Measurements from ENCODE around the gene RNU6-1.

The RNU6-1 gene

DNA sequence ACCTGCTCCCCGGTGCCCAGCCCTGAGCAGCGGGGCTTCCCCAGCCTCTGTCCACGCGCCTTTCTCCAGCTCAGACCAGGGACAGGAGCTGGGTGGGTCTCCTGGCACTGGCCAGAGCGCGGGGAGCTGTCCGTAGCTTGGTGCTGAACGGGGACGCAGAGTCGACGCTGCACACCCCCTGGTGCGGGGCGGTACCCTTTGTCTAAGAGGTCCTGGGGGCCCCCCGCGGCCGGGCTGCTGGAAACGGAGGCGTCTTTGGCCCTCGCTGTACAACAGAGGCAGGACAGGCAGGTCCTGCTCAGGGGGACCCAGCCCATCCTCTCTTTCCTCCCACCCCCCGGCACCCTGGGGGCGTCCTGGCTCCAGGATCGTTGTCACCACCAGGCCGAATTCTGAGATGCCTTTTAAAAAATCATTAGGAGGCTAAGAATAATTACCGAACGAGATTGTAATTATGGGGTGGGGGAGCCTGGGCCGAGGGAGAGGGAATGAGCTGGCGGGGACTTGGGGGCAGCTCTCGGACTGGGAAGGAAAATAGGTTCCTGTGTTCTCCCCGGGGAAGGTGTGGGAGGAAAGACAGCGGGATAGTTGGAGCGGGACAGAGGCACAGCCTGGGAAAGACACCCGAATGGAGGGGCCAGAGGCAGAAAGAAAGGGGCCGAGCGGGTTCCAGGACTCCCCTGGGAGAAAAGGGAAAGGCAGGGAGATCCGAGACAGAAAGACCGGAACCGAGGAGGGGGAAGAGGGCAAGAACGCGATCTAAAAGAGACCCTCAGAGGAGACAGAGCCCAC is 18.7 kb downstream of the RNU6-1 start:
- DNase-seq = peak; percentile 41 to 51

DNA sequence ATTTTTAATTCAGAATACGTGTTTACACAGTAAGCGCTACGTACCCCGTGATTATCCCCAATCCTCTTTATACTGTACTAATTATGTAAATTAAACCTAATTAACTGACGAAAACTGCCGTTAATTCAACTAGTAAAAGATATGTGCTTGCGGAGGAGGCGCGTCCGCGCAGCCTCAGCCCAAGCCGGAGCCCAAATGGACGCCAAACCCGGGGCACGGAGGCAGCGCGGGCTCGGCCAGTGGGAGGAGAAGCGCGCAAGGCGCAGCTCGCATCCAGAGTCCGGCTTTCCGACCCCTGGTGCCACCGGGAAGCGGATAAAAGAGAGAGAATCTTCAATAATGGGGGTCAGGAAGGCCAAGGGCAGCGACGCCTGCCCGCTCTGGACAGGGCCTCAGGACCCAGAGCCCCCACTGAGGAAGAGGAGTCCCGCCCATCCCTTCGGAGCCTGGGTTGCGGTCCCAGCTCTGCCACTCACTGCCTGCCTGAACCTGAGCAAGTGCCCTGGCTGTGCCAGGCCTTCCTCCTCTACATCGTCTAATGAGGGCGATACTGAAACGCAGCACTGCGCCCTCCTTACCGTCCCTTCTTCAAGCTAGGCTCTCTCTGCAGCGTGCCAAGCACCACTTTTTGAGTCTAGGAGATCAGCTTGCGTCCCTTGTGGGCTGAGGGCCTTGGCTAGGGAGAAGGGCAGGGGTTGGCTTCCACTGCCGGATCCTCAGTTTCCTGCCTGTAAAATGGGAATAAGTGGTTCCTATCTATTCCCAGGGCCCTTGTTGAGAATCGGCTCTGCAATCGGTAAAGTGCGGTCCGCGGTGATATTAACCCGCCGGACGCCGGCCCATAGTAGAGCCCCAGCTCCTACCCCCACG is 19.5 kb downstream of the RNU6-1 start:
- DNase-seq = no peak

DNA sequence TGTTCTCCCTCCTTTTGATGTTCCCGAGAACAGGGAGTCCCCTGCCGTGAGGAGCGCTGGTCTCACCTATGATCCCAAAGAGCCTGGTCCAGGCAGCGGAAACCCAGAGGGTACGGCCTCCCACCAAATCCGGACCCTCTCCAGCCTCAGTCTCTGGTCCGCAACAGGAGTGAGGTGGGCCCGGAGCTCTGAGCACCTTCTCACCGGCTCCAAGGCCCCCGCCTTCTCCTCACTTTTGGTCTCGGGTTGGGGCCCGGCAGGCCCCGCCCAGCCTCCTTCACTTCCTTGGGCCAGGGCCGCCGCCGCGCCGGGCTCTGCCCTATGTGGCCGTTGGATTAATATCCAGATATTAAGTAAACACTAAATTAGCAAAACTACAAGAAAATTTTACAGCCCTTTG is 20.2 kb downstream of the RNU6-1 start:
- DNase-seq = no peak

DNA sequence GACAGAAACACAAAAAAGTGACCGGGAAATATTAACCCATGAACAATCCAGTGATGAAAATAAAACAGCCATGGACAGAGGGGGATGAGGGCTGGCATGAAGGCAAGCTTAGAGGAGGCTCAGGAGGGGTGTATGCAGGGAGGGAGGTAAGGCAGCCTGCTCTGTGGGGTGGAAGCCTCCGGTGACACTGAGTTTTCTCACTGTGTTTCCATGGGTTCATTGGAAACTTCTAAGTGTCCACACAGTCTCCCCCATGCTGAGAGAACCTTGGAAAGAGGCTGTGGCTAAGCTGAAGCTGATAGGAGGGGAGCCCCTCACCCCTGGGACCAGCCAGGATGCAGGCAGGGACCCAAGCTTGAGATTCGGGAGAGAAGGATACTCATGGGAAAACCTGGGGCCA is 21.4 kb downstream of the RNU6-1 start:
- DNase-seq = no peak

DNA sequence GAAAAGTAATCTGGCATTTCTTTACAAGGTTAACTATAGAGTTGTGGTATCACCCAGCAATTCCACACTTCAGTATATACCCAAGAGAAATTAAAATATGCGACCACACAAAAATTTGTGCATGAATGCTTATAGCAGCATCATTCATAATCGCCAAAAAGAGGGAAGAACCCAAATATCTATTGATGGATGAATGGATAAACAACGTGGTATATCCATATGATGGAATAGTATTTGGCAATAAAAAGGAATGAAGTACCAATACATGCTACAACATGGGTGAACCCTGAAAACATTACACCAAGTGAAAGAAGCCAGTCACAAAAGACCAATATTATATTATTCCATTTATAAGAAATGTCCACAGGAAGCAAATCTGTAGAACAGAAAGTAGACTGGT is 23.2 kb downstream of the RNU6-1 start:
- no peak for DNase-seq

DNA sequence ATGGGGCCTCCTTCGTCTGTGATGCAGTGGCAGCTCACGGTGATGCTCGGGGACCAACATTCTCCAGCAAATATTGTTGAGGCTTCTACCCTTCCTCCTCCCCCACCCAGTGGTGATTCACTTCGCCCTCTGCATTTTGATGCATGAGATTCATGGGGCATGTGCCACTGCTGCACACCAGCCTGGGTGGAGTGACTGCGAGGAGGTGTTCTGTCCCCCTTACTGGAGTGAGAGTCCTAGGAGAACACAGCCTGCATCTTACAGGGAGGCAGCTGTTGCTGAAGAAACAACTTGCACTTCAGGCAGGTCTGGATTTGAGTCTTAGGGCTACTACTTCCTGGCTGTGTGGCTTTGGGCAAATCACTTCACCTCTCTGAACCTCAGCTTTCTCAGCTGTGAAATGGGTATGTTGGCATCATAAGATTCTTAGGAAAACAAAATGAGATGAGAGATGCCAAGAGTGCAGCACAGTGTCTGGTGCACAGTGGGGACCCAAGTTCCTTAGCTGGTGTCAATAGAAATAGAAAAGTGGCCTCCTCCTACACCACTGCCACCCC is 24.7 kb downstream of the RNU6-1 start:
- DNase-seq = no peak

DNA sequence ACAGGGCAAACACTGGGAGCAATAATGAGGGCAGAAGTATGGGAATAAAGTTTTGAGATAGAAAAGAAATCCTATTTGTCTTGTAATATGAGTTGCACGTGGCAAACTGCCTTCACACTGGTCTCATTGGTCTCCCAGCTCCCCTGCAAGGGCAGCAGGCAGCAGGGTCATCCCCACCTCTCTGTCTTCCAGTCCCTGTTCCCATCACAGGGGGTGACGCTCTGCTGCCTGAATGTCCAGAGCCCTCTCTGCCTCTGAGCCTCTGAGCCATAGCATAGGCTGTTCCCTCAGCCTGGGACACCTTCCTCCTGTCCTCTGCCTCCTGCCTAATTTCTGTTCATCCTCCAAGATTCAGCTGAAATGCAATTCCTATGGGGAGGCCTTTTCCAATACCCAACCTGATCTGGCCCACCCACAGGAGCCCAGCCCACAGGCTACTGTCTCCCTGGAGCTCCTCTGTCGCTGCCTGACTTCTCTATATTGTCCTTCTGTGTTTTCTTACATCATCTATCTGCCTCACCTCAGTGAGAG is 26.7 kb downstream of the RNU6-1 start:
- DNase-seq = no peak

DNA sequence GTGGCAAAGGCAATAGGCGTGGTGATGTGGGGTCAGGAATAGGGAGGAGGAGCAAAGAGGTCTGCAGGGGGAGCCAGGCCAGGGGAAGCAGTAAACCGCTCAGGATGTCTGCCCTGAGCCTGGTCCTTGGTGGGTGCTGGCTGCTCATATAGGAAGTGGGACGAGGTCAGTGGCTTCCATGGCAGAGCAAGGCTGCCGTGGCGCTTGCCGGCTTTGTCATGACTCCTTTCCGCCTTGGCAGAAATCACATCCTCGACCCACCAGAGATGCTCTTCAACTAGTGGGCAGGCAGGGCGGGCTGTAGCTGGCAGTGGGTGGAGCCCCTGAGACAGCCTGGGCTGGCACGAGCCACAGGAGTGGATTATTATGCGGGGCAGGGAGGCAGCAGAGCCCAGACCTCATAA is 27.6 kb downstream of the RNU6-1 start:
- DNase-seq = no peak

DNA sequence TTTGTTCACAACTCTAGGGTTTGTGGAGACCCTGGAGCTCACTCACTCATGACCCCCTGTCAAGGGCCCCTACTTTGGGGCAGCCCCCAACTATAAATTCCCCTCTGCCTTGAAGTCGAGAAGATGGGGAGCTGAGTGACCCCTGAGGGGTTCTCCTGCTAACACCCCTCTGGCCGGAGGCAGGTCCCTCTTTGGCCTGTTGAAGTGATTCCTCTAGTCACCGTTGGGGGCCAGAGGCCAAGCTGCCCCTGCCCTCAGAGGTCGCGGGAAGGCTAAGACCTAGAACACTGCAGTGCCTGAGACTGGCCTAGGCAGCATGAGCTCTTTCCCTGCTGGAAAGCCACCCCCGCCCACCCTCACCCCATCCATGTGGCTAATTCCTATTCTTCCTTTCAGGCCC is 30.0 kb downstream of the RNU6-1 start:
- DNase-seq = no peak

DNA sequence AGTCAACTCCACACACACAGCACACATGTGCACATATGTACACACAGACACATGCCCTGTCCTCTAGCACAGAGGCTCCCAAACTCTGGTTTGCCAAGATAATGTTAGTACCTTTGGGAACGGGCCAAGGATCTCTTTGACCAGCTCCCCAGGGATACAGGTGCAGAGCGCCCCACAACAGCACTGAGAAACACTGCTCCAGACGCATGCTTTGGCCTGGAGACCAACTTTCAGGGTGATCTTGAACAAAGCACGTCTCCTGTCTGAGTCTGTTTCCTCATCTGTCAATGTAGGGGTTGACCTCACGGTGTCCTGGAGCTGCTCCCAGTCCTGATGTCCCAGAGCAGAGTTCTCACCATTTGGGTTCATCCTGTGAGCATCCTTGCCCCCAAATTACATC is 30.4 kb downstream of the RNU6-1 start:
- DNase-seq = no peak

DNA sequence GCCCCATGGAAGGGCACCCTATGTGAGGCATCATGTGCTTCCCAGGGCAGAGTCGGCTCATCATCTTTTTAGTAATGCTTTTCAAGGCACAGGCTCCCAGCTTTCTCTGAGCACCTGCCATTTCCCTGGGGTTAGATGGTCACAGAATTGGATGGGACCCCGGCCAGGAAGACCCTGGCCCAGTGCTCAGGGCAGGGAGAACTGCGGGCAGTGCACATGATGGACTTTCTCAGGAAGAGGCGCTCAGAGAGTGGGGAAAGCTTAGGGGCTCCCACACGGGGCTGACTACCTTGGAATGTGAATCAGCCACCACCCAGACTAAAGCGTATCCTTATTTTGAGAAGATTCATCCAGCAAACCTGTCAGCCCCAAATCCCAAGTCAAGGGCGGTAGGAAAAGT is 31.0 kb downstream of the RNU6-1 start:
- DNase-seq = no peak

DNA sequence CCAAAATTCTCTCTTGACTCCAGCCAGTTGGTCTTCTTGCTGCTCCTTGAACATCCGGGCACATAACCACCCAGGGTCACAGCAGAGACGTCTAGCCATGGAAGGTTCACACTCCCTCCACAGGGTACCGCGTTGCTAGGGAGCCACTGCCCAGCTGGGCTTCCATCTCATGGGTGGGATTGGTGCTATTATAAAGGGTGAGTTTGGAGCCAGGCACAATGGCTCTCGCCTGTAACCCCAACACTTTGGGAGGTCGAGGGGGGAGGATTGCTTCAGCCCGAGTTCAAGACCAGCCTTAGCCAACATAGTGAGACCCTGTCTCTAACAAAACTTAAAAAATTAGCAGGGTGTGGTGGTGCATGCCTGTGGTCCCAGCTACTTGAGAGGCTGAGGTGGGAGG is 32.0 kb downstream of the RNU6-1 start:
- no peak for DNase-seq

DNA sequence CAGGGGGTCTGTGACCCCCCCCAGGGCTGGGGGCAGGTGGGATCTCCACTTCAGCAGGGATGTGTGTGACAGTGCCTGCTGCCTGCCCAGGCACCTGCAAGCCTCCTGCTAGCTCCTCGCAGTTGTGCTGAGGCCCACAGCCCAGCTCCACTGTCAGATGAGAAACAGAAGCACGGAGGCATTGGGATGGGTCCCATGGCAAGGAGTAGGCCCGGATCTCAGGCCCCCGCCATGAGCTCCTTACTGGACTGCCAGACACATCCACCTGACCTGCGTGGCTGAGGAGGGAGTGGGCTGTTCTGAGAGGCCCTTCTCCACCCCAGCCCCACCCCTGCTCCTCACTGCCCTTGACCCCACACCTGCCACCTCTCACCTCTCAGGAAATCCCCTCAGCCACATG is 32.7 kb downstream of the RNU6-1 start:
- DNase-seq = no peak

DNA sequence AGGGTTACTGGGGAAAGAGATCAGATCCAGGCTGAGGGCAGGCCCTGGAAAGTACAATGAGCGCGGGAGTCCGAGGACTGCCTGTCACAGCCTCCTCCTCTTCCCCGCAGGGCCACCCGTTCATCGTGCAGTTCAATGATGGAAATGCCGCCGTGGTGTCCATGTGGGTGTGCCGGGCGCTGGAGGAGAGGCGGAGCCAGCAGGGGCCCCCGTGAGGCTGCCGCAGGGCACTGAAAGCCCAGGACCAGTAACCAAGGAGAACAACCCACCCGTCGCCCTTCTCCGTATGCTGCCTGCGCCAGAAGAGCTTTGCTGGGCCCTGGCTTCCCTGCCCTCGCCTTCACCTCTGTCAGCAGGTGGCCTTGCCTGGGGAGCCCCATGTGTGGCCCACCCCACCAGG is 33.3 kb downstream of the RNU6-1 start:
- DNase-seq = no peak

DNA sequence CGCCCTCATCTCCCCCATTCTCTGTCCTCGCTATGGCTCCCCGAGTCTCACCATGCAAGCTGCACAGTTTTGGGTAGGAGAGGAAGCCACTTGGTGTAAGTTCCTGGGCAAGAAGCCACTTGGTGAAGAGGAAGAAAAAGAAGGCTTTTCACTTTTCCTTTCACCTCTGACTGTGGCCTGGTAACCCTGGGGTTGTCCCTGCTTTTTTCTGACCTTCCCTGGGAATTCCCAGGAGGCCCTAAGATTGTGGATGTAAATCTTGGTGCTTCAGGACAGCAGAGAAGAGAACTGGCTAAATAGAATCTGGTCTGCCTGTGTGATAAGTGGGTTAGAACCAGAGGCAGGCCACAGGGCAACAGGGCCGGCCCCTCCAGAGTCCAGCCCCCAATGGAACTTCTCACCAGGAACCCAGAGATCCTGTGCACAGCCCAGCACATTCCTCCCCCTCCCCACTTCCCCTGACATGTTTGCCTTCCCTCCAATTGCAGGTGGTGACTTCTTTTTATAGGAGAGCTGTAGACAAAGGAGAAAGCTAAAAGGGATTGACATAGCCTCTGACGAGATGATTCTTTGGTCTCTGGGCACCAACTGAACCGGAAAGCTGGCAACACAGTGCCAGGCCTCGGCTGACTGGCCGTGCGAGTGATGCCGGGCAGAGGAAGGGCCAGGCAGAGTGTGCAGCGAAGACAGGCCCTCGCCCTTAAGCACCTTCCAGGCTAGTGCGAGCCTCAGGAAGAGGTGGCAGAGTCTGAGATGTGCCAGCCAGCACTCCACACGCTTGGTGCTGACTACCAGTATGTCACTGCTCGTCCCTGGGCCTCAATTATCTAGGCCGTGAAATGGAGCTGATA is 34.0 kb downstream of the RNU6-1 start:
- DNase-seq = no peak

DNA sequence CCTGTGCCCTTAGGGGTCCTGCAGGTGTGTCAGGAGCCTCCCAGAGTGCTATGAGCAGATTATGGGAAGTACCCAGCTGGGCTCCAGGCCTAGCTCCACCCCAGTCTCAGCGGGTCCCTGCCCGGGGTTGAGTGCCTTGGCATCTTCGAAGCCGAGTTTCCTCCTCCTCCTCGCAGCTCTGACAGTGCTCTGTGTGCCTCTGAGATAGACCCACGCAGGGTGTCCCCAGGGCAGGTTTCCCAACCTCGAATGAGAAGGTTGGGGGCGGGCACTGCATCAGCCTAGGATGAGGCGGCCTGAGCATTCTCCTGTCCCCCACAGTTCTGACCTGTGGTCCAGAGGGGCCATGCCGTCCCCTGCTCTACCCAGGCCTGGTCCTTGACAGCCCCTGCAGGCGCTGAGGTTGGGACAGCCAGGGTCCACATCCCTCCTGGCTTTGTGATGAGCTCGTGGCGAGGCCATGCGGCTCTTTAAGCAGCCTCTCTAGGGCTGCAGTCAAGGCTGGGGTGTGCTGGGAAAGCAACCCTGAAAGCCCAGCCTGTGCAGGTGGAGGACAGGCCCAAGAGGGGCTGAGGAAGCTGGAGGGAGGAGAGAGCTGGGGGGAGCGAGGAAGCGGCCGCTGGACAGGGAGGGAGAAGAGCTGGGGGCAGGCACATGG is 34.7 kb downstream of the RNU6-1 start:
- no peak for DNase-seq

DNA sequence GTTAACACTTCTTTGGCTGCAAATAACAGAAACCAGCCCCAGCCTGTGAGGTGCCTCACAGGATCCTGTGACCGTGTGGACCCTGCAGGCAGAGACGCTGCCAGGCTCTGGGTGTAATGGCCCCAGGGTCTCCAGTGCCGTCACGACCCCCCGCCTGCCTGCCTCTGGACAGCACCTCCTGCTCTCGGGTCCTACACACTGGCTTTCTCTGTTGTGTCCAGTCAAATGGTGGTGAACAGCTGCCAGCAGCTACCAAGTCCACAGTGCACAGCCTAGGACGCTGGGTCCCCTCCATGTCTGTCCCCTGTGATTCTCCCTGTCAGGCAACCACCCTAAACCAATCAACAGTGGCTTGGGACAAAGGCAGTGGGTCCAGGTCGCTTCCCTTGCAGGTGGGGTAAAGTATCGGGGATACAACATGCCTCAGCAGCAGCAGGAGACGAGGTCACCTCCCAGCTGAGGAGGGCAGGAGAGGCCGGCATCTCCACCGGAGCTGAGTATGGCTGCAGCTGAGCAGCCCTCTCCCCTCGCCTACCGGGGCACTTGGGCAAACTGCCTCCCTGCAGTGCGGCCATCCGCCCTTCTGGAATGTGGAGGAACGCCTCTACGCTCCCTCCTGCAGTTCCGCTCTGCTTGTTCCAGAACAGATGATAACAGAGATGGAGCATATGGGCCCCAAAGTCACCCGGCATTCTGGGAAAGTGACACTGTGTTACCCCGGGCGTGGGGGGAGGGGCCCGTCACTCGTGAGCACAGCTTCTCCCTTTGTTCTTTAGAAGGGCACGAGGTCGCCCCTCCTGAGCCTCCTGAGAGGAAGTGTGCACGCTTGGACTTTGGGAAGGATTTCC is 35.6 kb downstream of the RNU6-1 start:
- DNase-seq = no peak

DNA sequence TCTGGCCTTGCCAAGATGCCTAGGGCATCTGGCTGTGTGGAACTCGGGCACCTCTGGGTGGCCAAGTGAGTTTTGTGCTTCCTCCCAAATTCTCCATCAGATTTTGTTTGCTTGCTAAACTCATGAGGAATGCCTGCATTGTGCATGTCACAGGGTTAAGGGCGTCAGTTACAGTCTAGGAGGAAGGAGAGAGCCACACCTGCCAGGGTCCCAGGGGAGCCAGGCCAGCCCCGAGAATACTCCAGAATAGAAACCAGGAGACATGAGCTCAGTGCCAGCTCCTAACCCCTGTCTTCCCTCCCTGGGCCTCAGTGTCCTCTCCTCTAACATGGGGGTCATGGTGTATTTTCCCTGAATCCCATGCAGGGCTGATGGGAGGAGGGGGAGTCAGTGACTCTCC is 36.5 kb downstream of the RNU6-1 start:
- DNase-seq = no peak

DNA sequence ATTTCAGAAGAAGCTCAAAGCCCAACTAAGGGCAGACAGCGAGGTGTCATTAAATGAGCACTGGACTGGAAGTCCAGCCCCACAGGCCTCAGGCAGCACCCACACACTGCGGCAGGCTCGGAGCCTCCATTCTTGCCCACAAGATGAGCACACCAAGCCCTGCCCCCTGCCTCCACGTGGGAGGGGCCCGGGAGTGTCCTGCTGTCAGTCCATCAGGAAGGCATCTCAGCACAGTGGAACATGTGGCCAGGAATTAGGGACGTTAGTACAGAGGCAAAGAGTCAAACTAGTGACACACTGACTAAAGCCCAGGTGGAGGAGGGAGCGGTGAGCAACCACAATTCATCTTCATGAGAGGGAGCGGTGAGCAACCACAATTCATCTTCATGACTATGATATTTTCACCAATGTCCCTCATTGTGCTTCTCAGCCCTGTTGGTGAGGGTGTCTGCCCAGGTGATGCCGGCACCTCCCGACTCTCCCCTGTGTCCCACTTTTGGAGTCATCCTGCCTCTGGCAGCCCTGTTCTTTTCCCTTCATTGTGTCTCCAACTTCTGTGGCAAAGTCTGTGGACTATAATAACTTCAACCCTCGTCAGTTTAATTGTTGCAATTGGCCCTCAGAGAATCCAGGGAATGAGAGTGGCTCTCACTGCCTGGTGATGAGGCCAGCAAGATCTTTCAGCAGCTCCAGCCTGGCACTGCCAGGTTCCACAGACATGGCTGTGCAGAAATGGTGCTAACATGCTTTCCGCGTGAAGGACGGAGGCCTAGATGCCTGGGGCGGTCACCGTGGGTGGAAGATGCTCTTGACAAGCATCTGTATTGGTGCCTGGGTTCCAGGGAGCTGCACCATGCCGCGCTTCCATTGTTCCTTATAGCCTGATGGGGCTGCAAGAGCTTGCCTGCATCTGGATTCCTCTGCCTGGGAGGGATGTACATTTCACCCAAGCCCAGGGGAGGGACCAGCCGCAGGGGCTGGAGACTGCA is 37.6 kb downstream of the RNU6-1 start:
- no peak for DNase-seq

DNA sequence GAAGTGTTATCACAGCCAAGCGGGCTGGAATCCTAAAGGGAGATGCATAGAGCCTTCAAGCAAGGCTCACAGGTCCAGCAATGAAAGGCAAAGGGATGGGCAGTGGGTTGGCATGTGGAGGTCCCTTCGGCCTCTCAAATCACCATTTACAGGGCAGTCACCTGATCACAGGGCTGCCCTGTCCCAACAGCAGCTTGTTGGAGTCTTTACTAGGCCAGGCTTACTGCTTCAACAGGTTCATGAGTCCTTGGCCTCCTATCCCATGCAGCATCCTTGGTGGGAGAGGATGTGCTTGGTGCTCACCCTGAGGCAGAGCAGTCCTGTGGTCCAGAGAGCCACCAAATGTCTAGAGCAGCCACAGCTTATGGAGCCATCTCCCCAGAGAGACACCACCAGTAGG is 38.7 kb downstream of the RNU6-1 start:
- no peak for DNase-seq

Measured in activated CD4-positive, alpha-beta T cell treated with anti-CD3 and anti-CD28 coated beads, Interleukin-2, amount 50 U/mL, for 48 hours (primary cell).